ENCODE measurements around the gene MEIOC. TPM values are rescaled to one million over a fixed set of nuclear protein-coding genes. Genes with fewer than 3 reads are reported as not detected.

MEIOC gene
- total RNA-seq, 1 experiment from 2014 or later: 3.0 TPM

GRCh38 chr17:44687756-44688155 lies 31.5 kb downstream of the MEIOC start:
- H3K36me3 Mint-ChIP-seq (ENCODE audit: insufficient read depth in 1 of 3, low read depth in 3 of 3): peaks cover 6 to 30% (median 13%) of the 10 kb centered on the region in 3 experiments; a peak in 6 of 7 replicates
- H3K27me3 ChIP-seq (ENCODE audit: insufficient read depth, low read length): no peaks in the 10 kb centered on the region
- H3K4me1 Mint-ChIP-seq: peaks cover 13 to 15% of the 10 kb centered on the region in 2 experiments
- no peak overlapping the region for H2BK15ac ChIP-seq (ENCODE audit: low read depth, low read length)
- no peaks in the 10 kb centered on the region for H3K9me3 ChIP-seq (ENCODE audit: control insufficient read depth, low read depth, low read length)
- H3K4me2 ChIP-seq (ENCODE audit: insufficient read depth, insufficient read length, low read length): no peak overlapping the region
- no peak overlapping the region for H4K5ac ChIP-seq (ENCODE audit: insufficient read length, low read depth, low read length)
- H3K18ac ChIP-seq (ENCODE audit: insufficient read length, low read depth, low read length): no peak overlapping the region
- H2AFZ ChIP-seq (ENCODE audit: low read length): no peak overlapping the region
- H3K4ac ChIP-seq (ENCODE audit: low read depth, low read length): no peak overlapping the region
- H3K9me3 Mint-ChIP-seq: no peaks in the 10 kb centered on the region
- no peak overlapping the region for H2BK120ac ChIP-seq (ENCODE audit: low read depth, low read length, poor library complexity, severe bottlenecking)
- H3K23me2 ChIP-seq (ENCODE audit: insufficient read length, low read depth, low read length, poor library complexity, severe bottlenecking): peaks cover 9% of the 10 kb centered on the region
- no peak overlapping the region for H3K27ac ChIP-seq (ENCODE audit: insufficient read length, low read depth, low read length)
- no peak overlapping the region for H2AK5ac ChIP-seq (ENCODE audit: insufficient read length, low read length)
- no peak for TF ChIP-seq CTCF (conservative IDR thresholded peaks at IDR 0.05)
- no peak overlapping the region for H2BK12ac ChIP-seq (ENCODE audit: insufficient read length, low read depth, low read length)
- H3K56ac ChIP-seq (ENCODE audit: insufficient read length, low read depth, low read length): no peak overlapping the region
- H4K20me1 ChIP-seq (ENCODE audit: control insufficient read depth, insufficient read depth, insufficient read length): no peaks in the 10 kb centered on the region
- H3K27ac Mint-ChIP-seq: no peak overlapping the region
- WGBS (ENCODE audit: extremely low coverage, insufficient read length, low lambda C conversion rate): no CpG with 5 or more reads among the region's 1 CpG
- no peak overlapping the region for H3K9ac ChIP-seq (ENCODE audit: extremely low read depth, insufficient read length, low read length)
- no peak overlapping the region for H3K14ac ChIP-seq (ENCODE audit: insufficient read depth, low read length)
- peaks cover 2% of the 10 kb centered on the region for H3K79me1 ChIP-seq (ENCODE audit: insufficient read depth, low read depth, low read length, poor library complexity, severe bottlenecking)
- no peaks in the 10 kb centered on the region for H3K27me3 Mint-ChIP-seq (ENCODE audit: low read depth)
- H3K4me3 Mint-ChIP-seq: no peak overlapping the region; a peak in 1 of 5 replicates
- H4K91ac ChIP-seq (ENCODE audit: insufficient read length, low read depth, low read length): no peak overlapping the region
- H2BK20ac ChIP-seq (ENCODE audit: low read depth, low read length, poor library complexity, severe bottlenecking): no peak overlapping the region
- no peak overlapping the region for H3K23ac ChIP-seq (ENCODE audit: insufficient read length, low read depth, low read length)
- peaks cover 5% of the 10 kb centered on the region; the same call in 1 of the 2 replicates for H3K79me2 ChIP-seq (ENCODE audit: insufficient read depth, low read length)
- DNase-seq: no peak
- H4K8ac ChIP-seq (replicated peaks; ENCODE audit: insufficient read length, low read depth, low read length): no peak overlapping the region
- H3T11ph ChIP-seq (ENCODE audit: low read length): no peak overlapping the region
- no peak overlapping the region for H2BK5ac ChIP-seq (ENCODE audit: insufficient read length, low read length)
- no peaks in the 10 kb centered on the region for H3K4me1 ChIP-seq (ENCODE audit: insufficient read depth, low read length)

Measured in H9 (cell line).